ENCODE data around the gene SESN1.
A peak's percentile ranks its signal among the peaks of the same experiment; 100 is the strongest.

SESN1 gene

GRCh38 chr6:108961985-108962384, 132.7 kb downstream of the SESN1 start:
- peak; percentile 6 for DNase-seq
- no peak overlapping the region for H3K27ac ChIP-seq
- TF ChIP-seq, protein P1, sequence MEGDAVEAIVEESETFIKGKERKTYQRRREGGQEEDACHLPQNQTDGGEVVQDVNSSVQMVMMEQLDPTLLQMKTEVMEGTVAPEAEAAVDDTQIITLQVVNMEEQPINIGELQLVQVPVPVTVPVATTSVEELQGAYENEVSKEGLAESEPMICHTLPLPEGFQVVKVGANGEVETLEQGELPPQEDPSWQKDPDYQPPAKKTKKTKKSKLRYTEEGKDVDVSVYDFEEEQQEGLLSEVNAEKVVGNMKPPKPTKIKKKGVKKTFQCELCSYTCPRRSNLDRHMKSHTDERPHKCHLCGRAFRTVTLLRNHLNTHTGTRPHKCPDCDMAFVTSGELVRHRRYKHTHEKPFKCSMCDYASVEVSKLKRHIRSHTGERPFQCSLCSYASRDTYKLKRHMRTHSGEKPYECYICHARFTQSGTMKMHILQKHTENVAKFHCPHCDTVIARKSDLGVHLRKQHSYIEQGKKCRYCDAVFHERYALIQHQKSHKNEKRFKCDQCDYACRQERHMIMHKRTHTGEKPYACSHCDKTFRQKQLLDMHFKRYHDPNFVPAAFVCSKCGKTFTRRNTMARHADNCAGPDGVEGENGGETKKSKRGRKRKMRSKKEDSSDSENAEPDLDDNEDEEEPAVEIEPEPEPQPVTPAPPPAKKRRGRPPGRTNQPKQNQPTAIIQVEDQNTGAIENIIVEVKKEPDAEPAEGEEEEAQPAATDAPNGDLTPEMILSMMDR (IDR thresholded peaks at IDR 0.05; ENCODE audit: low read depth, low read length, missing control alignments) = no peak
- H3K36me3 ChIP-seq (replicated peaks) = no peaks in the 10 kb centered on the region
- no peak overlapping the region for H3K4me3 ChIP-seq (ENCODE audit: low read depth, low read length)
- no peaks in the 10 kb centered on the region for H3K27me3 ChIP-seq (replicated peaks)
- in situ Hi-C loops (cut with HindIII; ENCODE audit: low pct_ligation_motif_present, low sequenced_read_pairs) = no loop called here

DNA sequence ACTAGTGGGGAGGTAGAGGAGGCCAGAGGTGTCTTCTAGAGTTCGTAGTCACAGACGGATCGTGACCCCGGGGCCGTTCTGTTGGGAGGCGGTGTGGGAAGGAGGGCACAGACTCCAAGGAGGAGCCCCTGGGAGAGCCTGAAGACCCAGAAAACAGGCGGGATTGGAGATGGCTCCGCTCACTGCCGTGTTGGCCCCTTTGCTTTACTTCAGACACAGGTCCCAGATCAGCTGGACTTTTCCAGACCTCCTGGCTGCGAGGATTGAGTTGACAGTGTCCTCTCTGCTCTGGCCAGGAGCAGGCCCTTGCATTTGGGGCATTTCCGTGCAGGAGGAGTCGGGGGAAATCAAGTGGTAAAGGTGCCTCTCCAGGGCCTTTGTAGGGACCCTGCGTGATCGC, 133.6 kb downstream of the SESN1 start:
- H3K27me3 ChIP-seq (replicated peaks) = no peaks in the 10 kb centered on the region
- in situ Hi-C loops (cut with HindIII; ENCODE audit: low pct_ligation_motif_present, low sequenced_read_pairs) = no loop called here
- no peak overlapping the region for H3K4me3 ChIP-seq (ENCODE audit: low read depth, low read length)
- DNase-seq = no peak
- H3K36me3 ChIP-seq (replicated peaks) = no peaks in the 10 kb centered on the region
- TF ChIP-seq, protein P1 (IDR thresholded peaks at IDR 0.05; ENCODE audit: low read depth, low read length, missing control alignments) = no peak
- no peak overlapping the region for H3K27ac ChIP-seq

GRCh38 chr6:108960601-108961000, 134.0 kb downstream of the SESN1 start:
- H3K27ac ChIP-seq = no peak overlapping the region
- TF ChIP-seq, protein P1 (IDR thresholded peaks at IDR 0.05; ENCODE audit: low read depth, low read length, missing control alignments) = no peak
- no peaks in the 10 kb centered on the region for H3K36me3 ChIP-seq (replicated peaks)
- H3K27me3 ChIP-seq (replicated peaks) = no peaks in the 10 kb centered on the region
- in situ Hi-C loops (cut with HindIII; ENCODE audit: low pct_ligation_motif_present, low sequenced_read_pairs) = no loop called here
- H3K4me3 ChIP-seq (ENCODE audit: low read depth, low read length) = no peak overlapping the region
- DNase-seq = no peak

- Histone ChIP-seq H3K27ac (no peak overlapping the region), H3K4me3 (ENCODE audit: low read depth, low read length) (no peak overlapping the region), H3K27me3 (replicated peaks) (no peaks in the 10 kb centered on the region), H3K36me3 (replicated peaks) (no peaks in the 10 kb centered on the region)
- DNase-seq = no peak
- TF ChIP-seq, protein P1 (IDR thresholded peaks at IDR 0.05; ENCODE audit: low read depth, low read length, missing control alignments) = no peak
- in situ Hi-C loops (cut with HindIII; ENCODE audit: low pct_ligation_motif_present, low sequenced_read_pairs) = no loop called here
Observed at GRCh38 chr6:108959972-108960582, 134.6 kb downstream of the SESN1 start.

DNA sequence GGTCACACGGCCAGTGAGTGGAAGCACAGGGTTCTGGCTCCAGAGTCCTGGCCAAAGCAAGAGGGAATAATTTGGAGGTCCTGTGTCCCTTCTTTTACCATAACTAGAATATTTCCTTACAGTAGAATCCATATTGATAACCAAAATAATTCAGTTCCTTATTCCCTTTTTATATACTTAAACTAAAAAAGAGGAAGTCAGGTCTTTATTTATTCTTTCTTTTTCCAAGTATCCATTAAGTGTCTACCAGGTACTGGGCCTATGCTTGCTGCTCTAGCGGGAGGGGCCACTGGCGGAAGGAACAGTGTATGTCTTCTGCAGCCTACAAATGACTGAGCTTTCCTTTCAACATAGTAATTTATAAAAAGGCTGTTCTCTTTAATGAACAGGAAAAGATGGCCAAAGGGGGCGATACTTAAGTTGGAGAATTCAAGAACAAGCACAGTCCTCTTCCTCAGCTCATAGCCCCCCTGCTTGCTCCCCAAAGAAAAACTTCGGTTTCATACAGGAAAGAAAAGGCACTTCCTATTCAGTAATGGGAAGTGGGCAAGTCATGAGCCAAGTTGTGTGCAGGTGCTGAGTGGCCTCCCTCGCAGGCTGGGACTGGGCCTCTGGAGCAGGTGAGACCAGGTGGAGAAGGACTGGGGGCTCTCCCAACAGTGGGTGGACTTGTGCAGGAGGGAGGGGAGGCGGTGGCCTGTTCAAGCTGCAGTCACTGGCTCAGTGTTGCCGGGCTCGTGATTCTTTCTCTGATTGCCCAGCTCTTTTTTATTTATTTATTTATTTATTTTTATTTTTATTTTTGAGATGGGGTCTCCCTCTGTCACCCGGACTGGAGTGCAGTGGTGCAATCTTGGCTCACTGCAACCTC, 135.5 kb downstream of the SESN1 start:
- Histone ChIP-seq H3K4me3 (ENCODE audit: low read depth, low read length) (no peak overlapping the region), H3K27me3 (replicated peaks) (no peaks in the 10 kb centered on the region), H3K27ac (no peak overlapping the region), H3K36me3 (replicated peaks) (no peaks in the 10 kb centered on the region)
- TF ChIP-seq, protein P1 (IDR thresholded peaks at IDR 0.05; ENCODE audit: low read depth, low read length, missing control alignments) = no peak
- in situ Hi-C loops (cut with HindIII; ENCODE audit: low pct_ligation_motif_present, low sequenced_read_pairs) = no loop called here
- DNase-seq = no peak
